Measurements from ENCODE around the gene TTC16.

GRCh38 chr9:127765418-127765817, 49.5 kb downstream of the TTC16 start:
- TF ChIP-seq POLR2A (IDR thresholded peaks at IDR 0.05) (no peak), CTCF (IDR thresholded peaks at IDR 0.05) (no peak)
